T-helper 1 cell treated with Interleukin-12 subunit alpha and Interleukin-12 subunit beta and Interleukin-4 antibody, amounts not matched to agents 30 μg/mL and 1 μg/mL, for 36 hours (primary cell): ENCODE results near the gene CHCT1.
"Not testable (repeated sequence)": the region's sequence is repeated elsewhere in the genome, so short reads cannot be mapped to it uniquely, and the experiment has no call there.

Experiments
- H3K27ac Mint-ChIP-seq: one replicate; pipeline ENCODE4 v1.8.0; 2021; ENCODE audit warnings: mild to moderate bottlenecking, mixed read lengths
- H3K27me3 Mint-ChIP-seq: one replicate; pipeline ENCODE4 v1.8.0; 2021; ENCODE audit warnings: low read depth, mixed read lengths
- H3K36me3 Mint-ChIP-seq: one replicate; pipeline ENCODE4 v1.8.0; 2021; ENCODE audit warnings: low read depth, mixed read lengths
- H3K4me1 Mint-ChIP-seq: one replicate; pipeline ENCODE4 v1.8.0; 2021; ENCODE audit warnings: low read depth, mixed read lengths
- H3K4me3 Mint-ChIP-seq: one replicate; pipeline ENCODE4 v1.8.0; 2021; ENCODE audit warnings: mild to moderate bottlenecking, moderate library complexity, mixed read lengths
- H3K9me3 Mint-ChIP-seq: one replicate; pipeline ENCODE4 v1.8.0; 2021; ENCODE audit warnings: mixed read lengths

The CHCT1 gene

GRCh38 chr17:60419875-60420274 lies 2.4 kb upstream of the CHCT1 start:
- H3K27me3 Mint-ChIP-seq, H3K4me1 Mint-ChIP-seq, H3K27ac Mint-ChIP-seq, H3K4me3 Mint-ChIP-seq, H3K9me3 Mint-ChIP-seq, H3K36me3 Mint-ChIP-seq: not testable (repeated sequence)

- no peaks in the 10 kb centered on the region for H3K9me3 Mint-ChIP-seq
- peaks cover 10% of the 10 kb centered on the region for H3K27me3 Mint-ChIP-seq
- peak overlapping the region; percentile 77 for H3K4me3 Mint-ChIP-seq
- H3K4me1 Mint-ChIP-seq = peaks cover 5% of the 10 kb centered on the region
- peak overlapping the region; percentile 58 for H3K27ac Mint-ChIP-seq
- H3K36me3 Mint-ChIP-seq = no peaks in the 10 kb centered on the region
Measured at GRCh38 chr17:60421273-60422161, 772 bp upstream of the CHCT1 start.

GRCh38 chr17:60423865-60424264 lies 1.6 kb downstream of the CHCT1 start:
- Mint-ChIP-seq H3K27me3 (peaks cover 8% of the 10 kb centered on the region), H3K27ac (no peak overlapping the region), H3K36me3 (no peaks in the 10 kb centered on the region), H3K4me1 (peaks cover 5% of the 10 kb centered on the region), H3K4me3 (no peak overlapping the region), H3K9me3 (no peaks in the 10 kb centered on the region)

GRCh38 chr17:60425626-60426025 lies 3.3 kb downstream of the CHCT1 start:
- Mint-ChIP-seq H3K27me3 (peaks cover 5% of the 10 kb centered on the region), H3K27ac (no peak overlapping the region), H3K4me3 (no peak overlapping the region), H3K4me1 (peaks cover 5% of the 10 kb centered on the region), H3K9me3 (no peaks in the 10 kb centered on the region), H3K36me3 (no peaks in the 10 kb centered on the region)

- Mint-ChIP-seq H3K4me3 (no peak overlapping the region), H3K27me3 (peaks cover 13% of the 10 kb centered on the region), H3K36me3 (no peaks in the 10 kb centered on the region), H3K9me3 (no peaks in the 10 kb centered on the region), H3K27ac (no peak overlapping the region), H3K4me1 (no peaks in the 10 kb centered on the region)
Measured at GRCh38 chr17:60426596-60426995, 4.3 kb downstream of the CHCT1 start.

- H3K36me3 Mint-ChIP-seq, H3K4me3 Mint-ChIP-seq, H3K4me1 Mint-ChIP-seq, H3K9me3 Mint-ChIP-seq, H3K27ac Mint-ChIP-seq: not testable (repeated sequence)
- H3K27me3 Mint-ChIP-seq = peaks cover 15% of the 10 kb centered on the region
Measured at GRCh38 chr17:60428491-60428890, 6.2 kb downstream of the CHCT1 start.

GRCh38 chr17:60430561-60430960 lies 8.3 kb downstream of the CHCT1 start:
- not testable (repeated sequence) for H3K36me3 Mint-ChIP-seq, H3K4me1 Mint-ChIP-seq, H3K9me3 Mint-ChIP-seq, H3K4me3 Mint-ChIP-seq, H3K27ac Mint-ChIP-seq
- peaks cover 15% of the 10 kb centered on the region for H3K27me3 Mint-ChIP-seq

- peaks cover 10% of the 10 kb centered on the region for H3K27me3 Mint-ChIP-seq
- H3K4me3 Mint-ChIP-seq, H3K9me3 Mint-ChIP-seq: not testable (repeated sequence)
Measured at GRCh38 chr17:60433021-60433997, 11.0 kb downstream of the CHCT1 start.

GRCh38 chr17:60435244-60436167 lies 13.2 kb downstream of the CHCT1 start:
- H3K4me1 Mint-ChIP-seq = peaks cover 4% of the 10 kb centered on the region
- peaks cover 10% of the 10 kb centered on the region for H3K27me3 Mint-ChIP-seq
- H3K9me3 Mint-ChIP-seq = no peaks in the 10 kb centered on the region
- no peak overlapping the region for H3K4me3 Mint-ChIP-seq
- H3K36me3 Mint-ChIP-seq = peaks cover 2% of the 10 kb centered on the region
- no peak overlapping the region for H3K27ac Mint-ChIP-seq

More at GRCh38 chr17:60433021-60433997, 11.0 kb downstream of the CHCT1 start:
- not testable (repeated sequence) for H3K27ac Mint-ChIP-seq, H3K4me1 Mint-ChIP-seq, H3K36me3 Mint-ChIP-seq

- H3K4me1 Mint-ChIP-seq = peaks cover 4% of the 10 kb centered on the region
- no peak overlapping the region for H3K27ac Mint-ChIP-seq
- H3K36me3 Mint-ChIP-seq = peaks cover 2% of the 10 kb centered on the region
- H3K9me3 Mint-ChIP-seq = no peaks in the 10 kb centered on the region
- H3K4me3 Mint-ChIP-seq = no peak overlapping the region
- peaks cover 1% of the 10 kb centered on the region for H3K27me3 Mint-ChIP-seq
Measured at GRCh38 chr17:60436676-60437075, 14.4 kb downstream of the CHCT1 start.

GRCh38 chr17:60439501-60439900 lies 17.2 kb downstream of the CHCT1 start:
- Mint-ChIP-seq H3K27me3 (no peaks in the 10 kb centered on the region), H3K4me3 (no peak overlapping the region), H3K9me3 (no peaks in the 10 kb centered on the region), H3K4me1 (peaks cover 3% of the 10 kb centered on the region), H3K36me3 (no peaks in the 10 kb centered on the region), H3K27ac (no peak overlapping the region)

- H3K4me1 Mint-ChIP-seq = no peaks in the 10 kb centered on the region
- no peak overlapping the region for H3K27ac Mint-ChIP-seq
- no peak overlapping the region for H3K4me3 Mint-ChIP-seq
- no peaks in the 10 kb centered on the region for H3K27me3 Mint-ChIP-seq
- H3K36me3 Mint-ChIP-seq = peaks cover 5% of the 10 kb centered on the region
- H3K9me3 Mint-ChIP-seq = no peaks in the 10 kb centered on the region
Measured at GRCh38 chr17:60442271-60443173, 20.2 kb downstream of the CHCT1 start.

- no peaks in the 10 kb centered on the region for H3K9me3 Mint-ChIP-seq
- H3K36me3 Mint-ChIP-seq = peaks cover 10% of the 10 kb centered on the region
- no peak overlapping the region for H3K27ac Mint-ChIP-seq
- H3K4me3 Mint-ChIP-seq = no peak overlapping the region
- no peaks in the 10 kb centered on the region for H3K4me1 Mint-ChIP-seq
- H3K27me3 Mint-ChIP-seq = no peaks in the 10 kb centered on the region
Measured at GRCh38 chr17:60443713-60444112, 21.4 kb downstream of the CHCT1 start.
